Activated effector memory CD4-positive, alpha-beta T cell treated with anti-CD3 and anti-CD28 coated beads, Interleukin-2, amount 50 U/mL, for 16 hours (primary cell): Measurements from ENCODE around the gene TRMT1L.

ENCODE experiments used
- DNase-seq: peaks from one replicate; pipeline ENCODE4 v3.0.0-alpha.2; 2020

Gene TRMT1L

GRCh38 chr1:185111873-185112272 lies 44.9 kb downstream of the TRMT1L start:
- no peak for DNase-seq

GRCh38 chr1:185110145-185110544 lies 46.6 kb downstream of the TRMT1L start:
- DNase-seq: no peak

- DNase-seq: no peak
Measured at GRCh38 chr1:185108321-185108720, 48.4 kb downstream of the TRMT1L start.

GRCh38 chr1:185105121-185105520 lies 51.6 kb downstream of the TRMT1L start:
- DNase-seq: no peak

GRCh38 chr1:185104083-185104482 lies 52.7 kb downstream of the TRMT1L start:
- DNase-seq: no peak

- no peak for DNase-seq
Measured at GRCh38 chr1:185096531-185096930, 60.2 kb downstream of the TRMT1L start.

GRCh38 chr1:185094761-185095160 lies 62.0 kb downstream of the TRMT1L start:
- DNase-seq: no peak

- DNase-seq: no peak
Measured at GRCh38 chr1:185091480-185091879, 65.3 kb downstream of the TRMT1L start.

- DNase-seq: no peak
Measured at GRCh38 chr1:185087746-185088145, 69.0 kb downstream of the TRMT1L start.

GRCh38 chr1:185087101-185087500 lies 69.7 kb downstream of the TRMT1L start:
- no peak for DNase-seq

- DNase-seq: no peak
Measured at GRCh38 chr1:185083818-185084217, 72.9 kb downstream of the TRMT1L start.

- no peak for DNase-seq
Measured at GRCh38 chr1:185080422-185080821, 76.3 kb downstream of the TRMT1L start.

GRCh38 chr1:185077374-185077773 lies 79.4 kb downstream of the TRMT1L start:
- DNase-seq: no peak

- DNase-seq: no peak
Measured at GRCh38 chr1:185075476-185075875, 81.3 kb downstream of the TRMT1L start.

- no peak for DNase-seq
Measured at GRCh38 chr1:185074307-185074706, 82.4 kb downstream of the TRMT1L start.

- no peak for DNase-seq
Measured at GRCh38 chr1:185073725-185074124, 83.0 kb downstream of the TRMT1L start.

- no peak for DNase-seq
Measured at GRCh38 chr1:185070051-185070450, 86.7 kb downstream of the TRMT1L start.

- DNase-seq: no peak
Measured at GRCh38 chr1:185069202-185069772, 87.5 kb downstream of the TRMT1L start.

GRCh38 chr1:185068341-185068740 lies 88.4 kb downstream of the TRMT1L start:
- no peak for DNase-seq
